HepG2 (cell line): ENCODE data around the gene ARL6IP4. TPM values are rescaled to one million over a fixed set of nuclear protein-coding genes. Genes with fewer than 3 reads are reported as not detected.

Experiments
- AGO2 ChIP-seq: fragments of 200-400 bp; formaldehyde crosslinking; optimal IDR thresholded peaks from 2 replicates; pipeline ENCODE3; 2017; ENCODE audit warnings: mild to moderate bottlenecking, low read depth, low read length, moderate library complexity
- BHLHE40 ChIP-seq: IDR thresholded peaks from 2 replicates; pipeline ENCODE4 v1.6.1; 2011; ENCODE audit warnings: low read length, improper control_type of control experiment
- EED ChIP-seq: sonication (generic); formaldehyde crosslinking; IDR thresholded peaks from 2 replicates; pipeline ENCODE4 v1.5.0; 2020; ENCODE audit warnings: mild to moderate bottlenecking, missing genetic modification reagents
- PCBP1 ChIP-seq: fragments of 200-400 bp; formaldehyde crosslinking; IDR thresholded peaks from 2 replicates; pipeline ENCODE4 v1.6.1; 2017; ENCODE audit warnings: mild to moderate bottlenecking, low read depth, low read length, borderline replicate concordance
- POGK ChIP-seq: sonication (generic); formaldehyde crosslinking; conservative IDR thresholded peaks from 2 replicates; pipeline ENCODE4 v1.8.0; 2022; ENCODE audit warnings: mild to moderate bottlenecking, moderate library complexity, missing genetic modification reagents
- TFDP2 ChIP-seq: sonication (generic); formaldehyde crosslinking; IDR thresholded peaks from 2 replicates; pipeline ENCODE4 v1.4.0; 2020; ENCODE audit warnings: missing genetic modification reagents
- TP53 ChIP-seq: sonication (generic); formaldehyde crosslinking; conservative IDR thresholded peaks from 2 replicates; pipeline ENCODE4 v1.4.0; 2020; ENCODE audit warnings: missing genetic modification reagents
- ZNF18 ChIP-seq: sonication (generic); formaldehyde crosslinking; IDR thresholded peaks from 2 replicates; pipeline ENCODE4 v1.8.0; 2022; ENCODE audit warnings: mild to moderate bottlenecking, missing genetic modification reagents; ENCODE audit not compliant: insufficient replicate concordance
- ZNF687 ChIP-seq: sonication (generic); formaldehyde crosslinking; IDR thresholded peaks from 2 replicates; pipeline ENCODE4 v1.5.1; 2020; ENCODE audit warnings: mild to moderate bottlenecking, missing genetic modification reagents, moderate library complexity
- polyA plus RNA-seq, 8 experiments: library from polyadenylated mRNA; depleted of rRNA in 3 of 8; stranded (reverse) in 7 of 8; unstranded in 1 of 8; fragments of >200 nt; fragmentation: Illumina TruSeq in 4 of 8; extraction: Trizol in 4 of 8; gene quantifications; 2 replicates each; pipeline versions ENCODE4 v1.2.1 to v1.2.3, GENCODE V29; 2011 to 2016; ENCODE audit warnings: low read depth in 4 of 8, missing spikeins in 1 of 8, mixed read lengths in 1 of 8; ENCODE audit not compliant: insufficient read depth in 1 of 8
- total RNA-seq, 5 experiments: library from RNA; depleted of rRNA; stranded (reverse); fragments of >200 nt; fragmentation: Illumina TruSeq; extraction: Trizol; gene quantifications; 2 replicates each; pipeline ENCODE4 v1.2.3, GENCODE V29; 2016; ENCODE audit warnings: low read depth in 1 of 5
- TF ChIP-seq, protein P1 (sequence below): sonication (generic); formaldehyde crosslinking; IDR thresholded peaks from 2 replicates; pipeline ENCODE4 v1.5.0; 2020; ENCODE audit warnings: mild to moderate bottlenecking, missing genetic modification reagents, borderline replicate concordance

The ARL6IP4 gene
- total and polyA plus RNA-seq, 2 of the 13 experiments (the other 11 are each of a cell fraction or from before 2014, with no cell fraction given): 155 to 220 TPM

GRCh38 chr12:122983789-122984515, 3.5 kb downstream of the ARL6IP4 start (continued):
- TF ChIP-seq, protein P1, sequence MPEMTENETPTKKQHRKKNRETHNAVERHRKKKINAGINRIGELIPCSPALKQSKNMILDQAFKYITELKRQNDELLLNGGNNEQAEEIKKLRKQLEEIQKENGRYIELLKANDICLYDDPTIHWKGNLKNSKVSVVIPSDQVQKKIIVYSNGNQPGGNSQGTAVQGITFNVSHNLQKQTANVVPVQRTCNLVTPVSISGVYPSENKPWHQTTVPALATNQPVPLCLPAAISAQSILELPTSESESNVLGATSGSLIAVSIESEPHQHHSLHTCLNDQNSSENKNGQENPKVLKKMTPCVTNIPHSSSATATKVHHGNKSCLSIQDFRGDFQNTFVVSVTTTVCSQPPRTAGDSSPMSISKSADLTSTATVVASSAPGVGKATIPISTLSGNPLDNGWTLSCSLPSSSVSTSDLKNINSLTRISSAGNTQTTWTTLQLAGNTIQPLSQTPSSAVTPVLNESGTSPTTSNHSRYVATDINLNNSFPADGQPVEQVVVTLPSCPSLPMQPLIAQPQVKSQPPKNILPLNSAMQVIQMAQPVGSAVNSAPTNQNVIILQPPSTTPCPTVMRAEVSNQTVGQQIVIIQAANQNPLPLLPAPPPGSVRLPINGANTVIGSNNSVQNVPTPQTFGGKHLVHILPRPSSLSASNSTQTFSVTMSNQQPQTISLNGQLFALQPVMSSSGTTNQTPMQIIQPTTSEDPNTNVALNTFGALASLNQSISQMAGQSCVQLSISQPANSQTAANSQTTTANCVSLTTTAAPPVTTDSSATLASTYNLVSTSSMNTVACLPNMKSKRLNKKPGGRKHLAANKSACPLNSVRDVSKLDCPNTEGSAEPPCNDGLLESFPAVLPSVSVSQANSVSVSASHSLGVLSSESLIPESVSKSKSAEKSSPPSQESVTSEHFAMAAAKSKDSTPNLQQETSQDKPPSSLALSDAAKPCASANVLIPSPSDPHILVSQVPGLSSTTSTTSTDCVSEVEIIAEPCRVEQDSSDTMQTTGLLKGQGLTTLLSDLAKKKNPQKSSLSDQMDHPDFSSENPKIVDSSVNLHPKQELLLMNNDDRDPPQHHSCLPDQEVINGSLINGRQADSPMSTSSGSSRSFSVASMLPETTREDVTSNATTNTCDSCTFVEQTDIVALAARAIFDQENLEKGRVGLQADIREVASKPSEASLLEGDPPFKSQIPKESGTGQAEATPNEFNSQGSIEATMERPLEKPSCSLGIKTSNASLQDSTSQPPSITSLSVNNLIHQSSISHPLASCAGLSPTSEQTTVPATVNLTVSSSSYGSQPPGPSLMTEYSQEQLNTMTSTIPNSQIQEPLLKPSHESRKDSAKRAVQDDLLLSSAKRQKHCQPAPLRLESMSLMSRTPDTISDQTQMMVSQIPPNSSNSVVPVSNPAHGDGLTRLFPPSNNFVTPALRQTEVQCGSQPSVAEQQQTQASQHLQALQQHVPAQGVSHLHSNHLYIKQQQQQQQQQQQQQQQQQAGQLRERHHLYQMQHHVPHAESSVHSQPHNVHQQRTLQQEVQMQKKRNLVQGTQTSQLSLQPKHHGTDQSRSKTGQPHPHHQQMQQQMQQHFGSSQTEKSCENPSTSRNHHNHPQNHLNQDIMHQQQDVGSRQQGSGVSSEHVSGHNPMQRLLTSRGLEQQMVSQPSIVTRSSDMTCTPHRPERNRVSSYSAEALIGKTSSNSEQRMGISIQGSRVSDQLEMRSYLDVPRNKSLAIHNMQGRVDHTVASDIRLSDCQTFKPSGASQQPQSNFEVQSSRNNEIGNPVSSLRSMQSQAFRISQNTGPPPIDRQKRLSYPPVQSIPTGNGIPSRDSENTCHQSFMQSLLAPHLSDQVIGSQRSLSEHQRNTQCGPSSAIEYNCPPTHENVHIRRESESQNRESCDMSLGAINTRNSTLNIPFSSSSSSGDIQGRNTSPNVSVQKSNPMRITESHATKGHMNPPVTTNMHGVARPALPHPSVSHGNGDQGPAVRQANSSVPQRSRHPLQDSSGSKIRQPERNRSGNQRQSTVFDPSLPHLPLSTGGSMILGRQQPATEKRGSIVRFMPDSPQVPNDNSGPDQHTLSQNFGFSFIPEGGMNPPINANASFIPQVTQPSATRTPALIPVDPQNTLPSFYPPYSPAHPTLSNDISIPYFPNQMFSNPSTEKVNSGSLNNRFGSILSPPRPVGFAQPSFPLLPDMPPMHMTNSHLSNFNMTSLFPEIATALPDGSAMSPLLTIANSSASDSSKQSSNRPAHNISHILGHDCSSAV (CRISPR knock-in tag): no peak
- TF ChIP-seq TFDP2 (no peak), TP53 (CRISPR knock-in tag) (no peak), ZNF687 (no peak), AGO2 (no peak), PCBP1 (no peak), BHLHE40 (0 out of 2 replicates have a peak, but pooled peaks have one; percentile 3), ZNF18 (CRISPR knock-in tag) (no peak), POGK (no peak), EED (CRISPR knock-in tag) (no peak)
